Vagina (tissue), 2 donors: Measurements from ENCODE around the gene GATAD1.

Experiments used
- POLR2A ChIP-seq, 2 donors: fragments of 450-650 bp; IDR thresholded peaks; one replicate each; pipeline ENCODE4 v1.6.1; 2017; ENCODE audit warnings: antibody characterized with exemption in 2 of 2, mild to moderate bottlenecking in 2 of 2, moderate library complexity in 2 of 2
- POLR2AphosphoS5 ChIP-seq, 2 donors: sonication (generic); formaldehyde crosslinking; IDR thresholded peaks; one replicate each; pipeline ENCODE4 v1.9.0; 2017; ENCODE audit warnings: antibody characterized with exemption in 2 of 2, mild to moderate bottlenecking in 2 of 2, low read depth in 1 of 2; ENCODE audit not compliant: insufficient read depth in 1 of 2
- TF ChIP-seq, protein P1 (sequence below), 3 experiments: fragments of 450-650 bp in 2 of 3; fragments of 200-600 bp in 1 of 3; sonication (generic) in 1 of 3; IDR thresholded peaks; one replicate each; pipeline ENCODE4 v1.5.1; 2017 to 2019; ENCODE audit warnings: antibody characterized with exemption in 3 of 3, mild to moderate bottlenecking in 2 of 3, moderate library complexity in 2 of 3

DNA sequence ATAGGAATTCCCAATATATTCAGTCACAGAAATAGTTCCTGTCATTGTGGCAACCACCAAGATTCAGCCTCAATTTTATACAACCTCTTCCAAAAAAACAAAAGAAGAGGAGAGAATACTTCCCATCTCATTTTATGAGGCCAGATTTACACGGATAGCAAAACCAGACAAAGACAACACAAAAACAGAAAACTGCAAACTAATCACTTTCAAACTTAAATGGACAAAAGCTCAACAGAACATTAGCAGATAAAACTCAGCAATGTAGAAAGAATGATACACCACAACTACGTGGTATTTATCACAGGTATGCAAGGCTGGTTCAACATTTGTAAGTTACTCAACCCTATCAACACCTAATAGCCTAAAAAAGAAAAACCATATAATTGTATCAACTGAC is 59.1 kb downstream of the GATAD1 start:
- no peak for TF ChIP-seq POLR2AphosphoS5 (IDR thresholded peaks at IDR 0.05; ENCODE audit: insufficient read depth in 1 of 2, low read depth in 1 of 2)
- TF ChIP-seq, protein P1, sequence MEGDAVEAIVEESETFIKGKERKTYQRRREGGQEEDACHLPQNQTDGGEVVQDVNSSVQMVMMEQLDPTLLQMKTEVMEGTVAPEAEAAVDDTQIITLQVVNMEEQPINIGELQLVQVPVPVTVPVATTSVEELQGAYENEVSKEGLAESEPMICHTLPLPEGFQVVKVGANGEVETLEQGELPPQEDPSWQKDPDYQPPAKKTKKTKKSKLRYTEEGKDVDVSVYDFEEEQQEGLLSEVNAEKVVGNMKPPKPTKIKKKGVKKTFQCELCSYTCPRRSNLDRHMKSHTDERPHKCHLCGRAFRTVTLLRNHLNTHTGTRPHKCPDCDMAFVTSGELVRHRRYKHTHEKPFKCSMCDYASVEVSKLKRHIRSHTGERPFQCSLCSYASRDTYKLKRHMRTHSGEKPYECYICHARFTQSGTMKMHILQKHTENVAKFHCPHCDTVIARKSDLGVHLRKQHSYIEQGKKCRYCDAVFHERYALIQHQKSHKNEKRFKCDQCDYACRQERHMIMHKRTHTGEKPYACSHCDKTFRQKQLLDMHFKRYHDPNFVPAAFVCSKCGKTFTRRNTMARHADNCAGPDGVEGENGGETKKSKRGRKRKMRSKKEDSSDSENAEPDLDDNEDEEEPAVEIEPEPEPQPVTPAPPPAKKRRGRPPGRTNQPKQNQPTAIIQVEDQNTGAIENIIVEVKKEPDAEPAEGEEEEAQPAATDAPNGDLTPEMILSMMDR (IDR thresholded peaks at IDR 0.05): no peak
- no peak for TF ChIP-seq POLR2A (IDR thresholded peaks at IDR 0.05)
